ENCODE results near the gene UNC5A.

UNC5A gene

GRCh38 chr5:176825957-176826356, 15.6 kb downstream of the UNC5A start:
- TF ChIP-seq GATA2 (IDR thresholded peaks at IDR 0.05; ENCODE audit: low read depth, low read length): no peak
- no peak for TF ChIP-seq GATA3 (IDR thresholded peaks at IDR 0.05; ENCODE audit: low read depth, low read length)

- TF ChIP-seq GATA2 (IDR thresholded peaks at IDR 0.05; ENCODE audit: low read depth, low read length) (no peak), GATA3 (IDR thresholded peaks at IDR 0.05; ENCODE audit: low read depth, low read length) (no peak)
Measured at GRCh38 chr5:176827736-176828414, 17.5 kb downstream of the UNC5A start.

DNA sequence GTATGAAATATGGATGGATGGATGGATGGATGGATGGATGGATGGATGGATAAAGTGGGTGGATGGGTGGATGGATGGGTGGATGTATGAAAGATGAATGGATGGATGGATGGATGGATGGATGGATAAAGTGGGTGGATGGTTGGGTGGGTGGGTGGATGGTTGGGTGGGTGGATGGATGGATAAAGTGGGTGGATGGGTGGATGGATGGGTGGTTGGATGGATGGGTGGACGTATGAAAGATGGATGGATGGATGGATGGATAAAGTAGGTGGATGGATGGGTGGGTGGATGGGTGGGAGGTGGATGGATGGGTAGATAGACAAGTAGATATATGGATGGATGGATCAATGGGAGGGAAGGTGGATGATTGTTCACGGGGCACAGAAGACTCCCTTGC, 19.0 kb downstream of the UNC5A start:
- TF ChIP-seq GATA2 (IDR thresholded peaks at IDR 0.05; ENCODE audit: low read depth, low read length) (no peak), GATA3 (IDR thresholded peaks at IDR 0.05; ENCODE audit: low read depth, low read length) (no peak)

GRCh38 chr5:176830422-176830994, 20.1 kb downstream of the UNC5A start:
- TF ChIP-seq GATA3 (IDR thresholded peaks at IDR 0.05; ENCODE audit: low read depth, low read length) (no peak), GATA2 (IDR thresholded peaks at IDR 0.05; ENCODE audit: low read depth, low read length) (no peak)

DNA sequence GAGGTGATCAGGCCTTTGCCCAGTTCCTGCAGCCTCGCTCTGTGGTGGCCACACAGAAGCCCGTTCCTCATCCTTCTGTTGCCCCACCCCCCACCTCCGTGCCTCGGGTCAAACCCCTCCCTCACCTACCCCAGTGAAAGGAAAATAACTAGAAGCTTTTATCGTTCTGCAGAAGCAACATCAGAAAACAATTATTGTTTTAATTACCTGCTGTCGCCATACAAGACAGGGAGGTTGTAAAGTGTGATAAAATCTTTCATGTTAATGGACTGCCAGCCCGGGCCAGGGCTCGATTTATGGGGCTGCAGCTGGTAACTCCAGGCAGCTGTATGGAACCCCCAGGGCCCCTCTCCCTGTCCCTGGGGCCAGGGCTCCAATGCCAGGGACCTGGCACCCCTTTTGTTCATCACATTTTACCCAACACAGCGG, 20.6 kb downstream of the UNC5A start:
- TF ChIP-seq GATA3 (IDR thresholded peaks at IDR 0.05; ENCODE audit: low read depth, low read length): no peak
- peak; percentile 93 for TF ChIP-seq GATA2 (IDR thresholded peaks at IDR 0.05; ENCODE audit: low read depth, low read length)

DNA sequence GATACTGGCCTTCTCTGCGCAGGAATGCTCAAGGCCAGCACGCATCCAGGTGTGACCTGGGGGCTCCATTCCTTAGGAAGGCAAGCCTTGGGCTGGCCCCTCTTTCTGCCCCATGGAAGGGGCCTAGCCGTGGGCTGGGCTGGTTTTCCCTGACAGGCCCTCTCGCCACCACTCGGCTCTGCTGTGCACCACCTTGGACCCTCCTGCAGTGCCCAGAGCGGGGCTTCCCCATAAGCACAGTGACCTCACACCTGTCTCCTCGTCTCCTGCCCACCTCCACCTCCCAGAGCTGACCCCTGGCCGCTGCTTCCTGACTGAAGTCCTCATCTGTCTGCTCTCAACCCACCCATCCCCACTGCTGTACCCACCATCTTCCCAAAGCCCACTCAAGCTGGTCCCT, 21.1 kb downstream of the UNC5A start:
- no peak for TF ChIP-seq GATA2 (IDR thresholded peaks at IDR 0.05; ENCODE audit: low read depth, low read length)
- no peak for TF ChIP-seq GATA3 (IDR thresholded peaks at IDR 0.05; ENCODE audit: low read depth, low read length)

- TF ChIP-seq GATA3 (IDR thresholded peaks at IDR 0.05; ENCODE audit: low read depth, low read length) (no peak), GATA2 (IDR thresholded peaks at IDR 0.05; ENCODE audit: low read depth, low read length) (no peak)
Measured at GRCh38 chr5:176832162-176832561, 21.8 kb downstream of the UNC5A start.

- TF ChIP-seq GATA2 (IDR thresholded peaks at IDR 0.05; ENCODE audit: low read depth, low read length) (no peak), GATA3 (IDR thresholded peaks at IDR 0.05; ENCODE audit: low read depth, low read length) (no peak)
Measured at GRCh38 chr5:176833286-176833685, 22.9 kb downstream of the UNC5A start.

GRCh38 chr5:176835918-176836317, 25.6 kb downstream of the UNC5A start:
- TF ChIP-seq GATA3 (IDR thresholded peaks at IDR 0.05; ENCODE audit: low read depth, low read length) (no peak; the same call in none of the 2 replicates), GATA2 (IDR thresholded peaks at IDR 0.05; ENCODE audit: low read depth, low read length) (peak; percentile 95)

GRCh38 chr5:176836811-176837706, 26.7 kb downstream of the UNC5A start:
- TF ChIP-seq GATA2 (IDR thresholded peaks at IDR 0.05; ENCODE audit: low read depth, low read length) (peak; percentile 63; the same call in 1 of the 2 replicates), GATA3 (IDR thresholded peaks at IDR 0.05; ENCODE audit: low read depth, low read length) (no peak)

GRCh38 chr5:176837707-176838115, 27.4 kb downstream of the UNC5A start:
- TF ChIP-seq GATA3 (IDR thresholded peaks at IDR 0.05; ENCODE audit: low read depth, low read length) (no peak), GATA2 (IDR thresholded peaks at IDR 0.05; ENCODE audit: low read depth, low read length) (no peak)

- TF ChIP-seq GATA3 (IDR thresholded peaks at IDR 0.05; ENCODE audit: low read depth, low read length): no peak
- TF ChIP-seq GATA2 (IDR thresholded peaks at IDR 0.05; ENCODE audit: low read depth, low read length): no peak
Measured at GRCh38 chr5:176843673-176844072, 33.3 kb downstream of the UNC5A start.

- TF ChIP-seq GATA2 (IDR thresholded peaks at IDR 0.05; ENCODE audit: low read depth, low read length) (no peak), GATA3 (IDR thresholded peaks at IDR 0.05; ENCODE audit: low read depth, low read length) (no peak)
Measured at GRCh38 chr5:176844281-176844680, 33.9 kb downstream of the UNC5A start.

DNA sequence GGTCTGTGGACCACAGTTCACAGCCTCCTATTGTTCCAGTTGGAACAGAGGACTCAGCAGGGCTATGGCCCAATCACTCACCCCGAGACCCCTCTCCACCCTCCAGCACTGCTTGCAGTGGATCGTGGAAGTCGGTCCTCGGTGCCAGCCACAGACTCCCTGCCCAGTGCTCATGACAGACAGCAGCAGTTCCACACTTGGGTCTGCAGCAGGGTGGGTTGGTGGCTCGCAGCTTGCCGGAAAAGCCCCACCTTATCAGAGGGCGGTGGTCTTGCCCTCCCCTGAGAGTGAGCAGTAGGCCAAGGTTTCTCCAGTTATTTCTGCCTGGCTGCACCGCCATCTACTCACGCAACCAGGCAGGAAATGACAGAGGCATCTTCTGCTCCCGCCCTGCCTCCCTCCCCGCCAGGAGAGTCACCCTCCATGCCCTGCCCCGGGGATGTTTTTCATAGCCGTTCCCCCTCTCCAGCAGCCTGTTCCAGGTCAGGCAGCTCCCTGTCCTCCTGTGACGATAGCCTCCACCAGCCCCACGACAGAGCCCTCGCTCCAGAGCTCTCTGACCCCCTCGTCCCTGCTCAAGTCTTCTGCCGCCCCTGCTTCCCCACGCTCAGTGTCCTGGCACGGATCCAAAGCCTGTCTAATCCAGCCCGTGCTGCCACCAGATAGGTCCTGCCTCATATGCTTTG, 34.5 kb downstream of the UNC5A start:
- TF ChIP-seq GATA2 (IDR thresholded peaks at IDR 0.05; ENCODE audit: low read depth, low read length) (0 out of 2 replicates have a peak, but pooled peaks have one; percentile 11), GATA3 (IDR thresholded peaks at IDR 0.05; ENCODE audit: low read depth, low read length) (no peak)
